NCI-H446 (cell line): Measurements from ENCODE around the gene TTLL8.
"Not testable (repeated sequence)": the region's sequence is repeated elsewhere in the genome, so short reads cannot be mapped to it uniquely, and the experiment has no call there.

ENCODE experiments used
- DNase-seq, 2 experiments: peaks; one replicate each; lab custom pipeline; 2025; lab: John Stamatoyannopoulos, UW

Gene TTLL8

DNA sequence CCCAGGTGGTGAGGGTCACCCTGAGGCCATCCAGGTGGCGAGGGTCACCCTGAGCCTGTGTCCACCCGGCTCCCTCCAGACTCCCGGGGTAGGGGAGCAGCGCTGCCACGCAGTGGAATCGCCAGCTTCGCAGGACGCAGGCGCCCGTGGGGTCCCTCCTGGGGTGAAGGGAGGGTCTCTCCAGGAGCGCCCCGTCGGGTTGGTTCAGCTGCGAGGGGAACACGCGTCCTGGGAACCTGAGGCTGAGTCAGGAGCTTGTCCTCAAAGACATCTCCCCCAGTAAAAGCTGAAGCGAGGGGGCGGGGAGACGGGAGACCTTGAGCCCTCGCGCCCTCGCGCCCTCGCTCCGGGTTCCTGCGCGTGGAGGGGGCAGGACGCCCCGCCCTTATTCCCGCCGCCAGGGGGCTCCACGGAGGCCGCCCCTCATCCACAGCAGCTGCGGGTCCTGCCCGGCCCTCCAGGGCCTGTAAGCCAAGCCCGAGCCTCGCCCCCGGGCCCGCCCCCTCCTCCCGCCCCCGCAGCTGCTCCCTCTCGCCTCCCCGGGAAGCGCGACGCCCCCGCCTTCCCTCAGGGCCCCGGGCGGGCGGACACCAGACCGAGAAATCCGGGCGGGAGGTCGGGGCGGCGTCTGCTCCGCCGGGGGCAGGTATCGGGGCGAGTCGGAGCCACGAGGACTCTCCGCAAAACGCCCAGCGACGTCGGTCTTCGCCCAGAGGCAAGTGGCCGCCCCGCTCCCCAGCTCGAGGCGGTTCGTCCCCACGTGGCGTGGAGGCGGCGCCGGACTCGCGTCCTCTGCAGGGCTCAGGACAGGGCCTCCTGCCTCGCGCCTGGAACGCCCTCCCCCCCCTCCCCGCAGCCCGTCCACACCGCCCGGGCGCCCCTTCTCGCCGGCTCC lies 74.7 kb downstream of the TTLL8 start:
- DNase-seq, result no peak

DNA sequence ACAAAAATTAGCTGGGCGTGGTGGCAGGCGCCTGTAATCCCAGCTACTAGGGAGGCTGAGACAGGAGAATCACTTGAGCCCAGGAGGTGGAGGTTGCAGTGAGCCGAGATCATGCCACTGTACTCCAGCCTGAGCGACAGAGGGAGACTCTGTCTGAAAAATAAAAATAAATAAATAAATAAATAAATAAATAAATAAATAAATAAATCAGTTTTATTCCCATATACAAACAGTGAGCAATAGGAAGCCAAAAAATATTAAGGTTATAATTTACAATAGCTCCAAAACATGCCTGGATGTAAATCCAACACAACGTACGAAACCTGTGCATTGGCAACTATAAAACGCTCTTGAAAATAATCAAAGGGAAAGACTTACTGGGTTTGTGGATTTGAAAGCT lies 76.3 kb downstream of the TTLL8 start:
- not testable (repeated sequence) for DNase-seq

DNA sequence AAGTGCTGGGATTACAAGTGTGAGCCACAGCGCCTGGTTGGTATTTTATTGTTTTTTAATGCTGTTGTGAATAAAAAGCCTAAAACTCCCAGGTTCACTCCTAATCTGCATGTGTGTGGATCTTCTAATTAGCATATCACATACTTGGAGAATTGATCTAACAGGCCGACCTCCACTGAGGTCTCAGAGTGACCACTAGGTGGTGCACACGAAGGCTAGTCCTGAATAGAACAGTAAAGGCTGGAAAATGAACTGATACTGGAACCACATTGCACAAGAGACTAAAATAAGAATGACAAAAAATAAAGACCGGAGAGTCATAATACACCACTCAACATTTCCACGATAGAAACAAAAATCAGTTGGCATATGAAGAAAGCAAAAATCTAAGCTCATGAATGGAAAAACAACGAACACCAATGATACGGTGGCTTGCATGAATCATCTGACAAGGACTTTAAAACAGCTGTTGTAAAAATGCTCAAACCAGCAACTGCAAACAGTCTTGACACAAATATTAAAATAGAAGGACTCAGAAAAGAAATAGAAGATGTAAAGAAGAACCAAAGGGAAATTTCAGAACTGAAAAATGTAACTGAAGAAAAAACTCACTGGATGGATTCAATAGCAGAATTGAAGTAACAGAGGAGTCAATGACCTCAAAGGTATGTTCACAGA lies 78.4 kb downstream of the TTLL8 start:
- no peak for DNase-seq

DNA sequence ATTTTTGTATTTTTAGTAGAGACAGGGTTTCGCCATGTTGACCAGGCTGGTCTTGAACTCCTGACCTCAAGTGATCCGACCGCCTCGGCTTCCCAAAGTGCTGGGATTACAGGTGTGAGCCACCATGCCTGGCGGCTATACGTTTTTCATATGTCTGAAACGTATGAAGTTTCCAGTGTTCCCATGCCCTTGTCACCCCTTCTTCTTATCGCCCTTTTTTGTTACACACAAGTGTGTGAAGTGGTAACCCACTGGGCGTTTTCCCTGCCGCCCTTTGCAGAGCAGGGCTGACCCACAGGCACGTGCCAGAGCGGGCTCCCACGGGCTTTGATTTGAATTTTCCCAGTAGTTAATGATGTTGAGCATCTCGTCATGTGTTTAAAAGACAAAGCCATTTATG lies 80.5 kb downstream of the TTLL8 start:
- no peak for DNase-seq

GRCh38 chr22:49976439-49977175 lies 81.5 kb downstream of the TTLL8 start:
- DNase-seq, result no peak

DNA sequence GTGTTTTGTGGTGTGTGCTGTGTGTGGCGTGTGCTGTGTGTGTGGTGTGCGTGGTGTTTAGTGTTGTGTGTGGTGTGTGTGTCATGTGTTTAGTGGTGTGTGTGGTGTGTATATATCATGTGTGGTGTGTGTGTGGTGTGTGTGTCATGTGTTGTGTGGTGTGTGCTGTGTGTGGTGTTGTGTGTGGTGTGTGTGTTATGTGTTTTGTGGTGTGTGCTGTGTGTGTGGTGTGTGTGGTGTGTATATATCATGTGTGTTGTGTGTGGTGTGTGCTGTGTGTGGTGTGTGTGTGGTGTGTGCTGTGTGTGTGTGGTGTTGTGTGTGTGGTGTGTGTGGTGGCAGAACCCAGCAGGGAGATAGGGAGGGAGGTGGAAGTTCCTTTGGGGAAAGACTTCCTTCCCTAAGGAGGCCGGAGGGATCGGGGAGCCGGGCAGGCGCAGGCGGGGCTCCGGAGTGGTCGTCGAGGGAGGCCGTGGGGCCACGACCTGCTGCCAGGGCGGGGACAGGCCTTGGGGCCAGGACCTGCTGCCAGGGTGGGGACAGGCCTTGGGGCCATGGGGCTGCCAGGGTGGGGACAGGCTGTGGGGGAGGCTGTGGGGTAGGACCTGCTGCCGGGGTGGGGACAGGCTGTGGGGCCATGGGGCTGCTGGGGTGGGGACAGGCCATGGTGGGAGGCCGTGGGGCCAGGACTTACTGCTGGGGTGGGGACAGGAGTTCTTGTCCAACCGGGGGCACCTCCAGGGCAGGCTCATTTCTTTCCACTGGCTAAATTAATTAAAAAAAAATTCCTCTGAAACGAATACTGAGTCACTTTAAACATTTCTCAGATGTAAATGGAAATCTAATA lies 82.3 kb downstream of the TTLL8 start:
- DNase-seq, result no peak

DNA sequence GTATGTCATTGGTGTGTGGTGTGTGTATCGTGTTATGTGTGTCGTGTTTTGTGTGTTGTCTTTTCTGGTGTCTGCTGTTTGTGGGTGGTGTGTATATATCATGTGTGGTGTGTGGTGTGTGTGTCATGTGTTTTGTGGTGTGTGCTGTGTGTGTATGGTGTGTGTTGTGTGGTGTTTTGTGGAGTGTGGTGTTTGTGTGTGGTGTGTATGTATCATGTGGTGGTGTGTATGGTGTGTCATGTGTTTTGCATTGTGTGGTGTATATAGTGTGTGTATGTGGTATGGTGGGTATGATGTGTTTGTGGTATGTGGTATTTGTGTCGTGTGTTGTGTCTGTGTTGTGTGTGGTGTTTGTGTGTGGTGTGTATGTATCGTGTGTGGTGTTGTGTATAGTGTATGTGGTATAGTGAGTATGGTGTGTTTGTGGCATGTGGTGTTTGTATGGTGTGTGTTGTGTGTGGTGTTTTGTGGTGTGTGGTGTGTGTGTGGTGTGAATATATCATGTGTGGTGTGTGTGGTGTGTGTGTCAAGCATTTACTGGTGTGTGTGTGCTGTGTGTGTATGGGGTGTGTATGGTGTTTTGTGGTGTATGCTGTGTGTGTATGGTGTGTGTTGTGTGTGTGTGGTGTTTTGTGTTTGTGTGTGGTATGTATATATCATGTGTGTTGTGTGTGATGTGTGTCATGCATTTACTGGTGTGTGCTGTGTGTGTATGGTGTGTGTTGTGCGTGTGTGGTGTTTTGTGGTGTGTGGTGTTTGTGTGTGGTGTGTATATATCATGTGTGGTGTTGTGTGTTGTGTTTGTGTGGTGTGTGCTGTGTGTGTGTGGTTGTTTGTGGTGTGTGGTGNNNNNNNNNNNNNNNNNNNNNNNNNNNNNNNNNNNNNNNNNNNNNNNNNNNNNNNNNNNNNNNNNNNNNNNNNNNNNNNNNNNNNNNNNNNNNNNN lies 84.8 kb downstream of the TTLL8 start:
- no peak for DNase-seq

GRCh38 chr22:49972163-49973017 lies 85.7 kb downstream of the TTLL8 start:
- DNase-seq, result no peak

DNA sequence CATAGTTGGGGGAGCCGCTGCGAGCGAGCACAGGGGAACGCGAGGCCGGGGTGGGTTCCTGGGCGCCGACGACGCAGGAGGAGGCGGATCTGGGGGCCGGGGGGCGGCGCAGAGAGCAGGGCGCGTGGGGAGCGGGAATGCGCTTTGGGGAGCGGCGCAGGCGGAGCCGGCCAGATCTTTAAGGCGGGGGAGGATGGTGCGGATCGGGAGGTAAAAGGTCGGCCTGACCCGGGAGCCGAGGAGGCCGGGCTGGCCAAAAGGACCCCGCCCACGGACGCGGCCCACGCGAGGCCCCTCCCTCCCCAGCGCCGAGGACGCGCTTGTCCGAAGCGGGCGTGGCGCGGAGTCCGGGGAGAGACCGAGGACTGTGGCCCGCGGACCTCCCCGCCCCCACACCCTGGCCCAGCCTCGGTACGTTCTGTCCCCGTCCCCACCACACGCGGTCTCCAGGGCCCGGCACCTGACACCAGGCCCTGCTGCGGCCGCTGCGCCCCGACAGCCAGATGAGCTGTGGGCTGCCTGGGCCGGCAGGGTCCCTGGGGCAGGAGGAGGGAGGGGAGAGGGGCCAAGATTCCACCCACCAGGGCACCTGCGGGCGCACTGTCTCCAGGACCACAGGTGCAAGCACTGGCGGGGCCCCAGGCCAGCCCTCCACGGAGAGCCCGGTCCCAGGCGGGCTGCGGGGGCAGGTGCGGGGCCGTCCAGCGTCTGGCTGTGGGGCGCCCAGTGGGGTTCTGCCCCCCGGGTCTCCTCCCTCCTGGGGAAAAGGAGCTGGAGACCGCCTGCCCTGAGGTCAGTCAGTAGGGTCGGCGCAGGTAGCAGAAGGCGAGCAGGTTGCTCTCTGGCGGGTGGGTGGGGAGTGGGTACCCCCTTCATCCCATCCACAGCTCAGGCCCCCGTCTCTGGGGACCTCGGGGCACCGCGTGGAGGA lies 86.6 kb downstream of the TTLL8 start:
- no peak for DNase-seq

GRCh38 chr22:49970528-49971231 lies 87.4 kb downstream of the TTLL8 start:
- DNase-seq, result peak in 1 of 2 experiments; percentile 18

DNA sequence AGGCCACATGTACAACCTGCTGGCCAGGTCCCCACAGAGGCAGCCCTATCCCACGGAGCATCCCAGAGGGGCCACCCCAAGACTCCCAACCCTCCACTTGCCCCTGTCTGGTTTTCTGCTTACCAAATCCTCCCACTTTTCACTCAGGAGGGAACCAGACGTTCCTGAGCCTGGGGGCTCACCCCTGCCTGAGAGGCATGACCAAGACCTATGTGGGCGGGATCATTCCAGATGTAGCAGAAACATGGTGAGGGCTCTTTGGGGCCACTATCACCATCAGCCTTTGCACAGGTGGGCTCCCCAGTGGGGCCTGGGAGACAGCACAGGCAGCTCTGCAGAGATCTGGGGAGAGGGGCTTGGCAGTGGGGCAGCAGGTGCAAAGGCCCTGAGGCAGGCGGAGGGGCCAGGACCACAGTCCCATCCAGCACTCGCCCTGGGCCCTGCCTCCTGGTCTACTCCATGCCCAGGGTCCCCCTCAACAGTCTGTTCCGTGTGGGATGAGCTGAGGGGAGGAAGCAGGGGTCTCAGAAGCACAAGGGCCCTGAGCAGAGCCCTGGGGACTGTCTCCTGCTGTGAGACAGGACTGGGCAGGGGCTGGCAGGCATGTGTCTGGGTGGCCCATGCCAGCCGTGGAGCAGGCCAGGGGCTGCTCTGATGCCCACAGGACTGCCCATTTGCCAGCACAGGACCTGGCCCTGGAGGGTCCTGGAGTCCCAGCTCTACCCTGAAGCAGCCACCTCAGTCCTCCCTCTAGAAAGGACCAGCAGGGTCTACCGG lies 88.2 kb downstream of the TTLL8 start:
- no peak for DNase-seq

GRCh38 chr22:49968831-49969661 lies 89.1 kb downstream of the TTLL8 start:
- no peak for DNase-seq
